CD4-positive, alpha-beta T cell (primary cell): ENCODE data around the gene C19orf67. TPM values are rescaled to one million over a fixed set of nuclear protein-coding genes. Genes with fewer than 3 reads are reported as not detected.

Source experiments
- ATAC-seq: fragments of 200-7000 bp; cut with Tn5 transposase; one replicate; pipeline ENCODE4 v1.10.0; 2022; ENCODE audit warnings: mild to moderate bottlenecking; ENCODE audit not compliant: poor library complexity
- CTCF ChIA-PET: fragments of 350-600 bp; sonication (Branson Sonifier 250); formaldehyde crosslinking; loops from one replicate; lab custom pipeline; 2021; ENCODE audit warnings: antibody characterized with exemption, inconsistent platforms; lab: Charles Lee
- POLR2A ChIA-PET: fragments of 350-600 bp; sonication (Branson Sonifier 250); formaldehyde crosslinking; loops from one replicate; lab custom pipeline; 2021; ENCODE audit warnings: antibody characterized with exemption, inconsistent platforms; lab: Charles Lee
- DNase-seq, 14 experiments: peaks; one replicate each; pipeline ENCODE4 v3.0.0-alpha.2; 2013 to 2020; ENCODE audit warnings: mixed read lengths in 2 of 14
- H3K27ac ChIP-seq, 2 donors: one replicate each; pipeline versions ENCODE4 v1.5.1 to v1.7.0; 2013; ENCODE audit warnings: low read length in 2 of 2, low read depth in 1 of 2, mild to moderate bottlenecking in 1 of 2
- H3K27me3 ChIP-seq, 2 experiments: 1 replicate in 1 of 2; 2 replicates in 1 of 2; pipeline versions ENCODE4 v1.6.1 to v1.7.0; 2013; ENCODE audit warnings: low read length in 2 of 2, control low read depth in 1 of 2, mild to moderate bottlenecking in 1 of 2, moderate library complexity in 1 of 2; ENCODE audit not compliant: insufficient read depth in 2 of 2, control insufficient read depth in 1 of 2
- H3K36me3 ChIP-seq: one replicate; pipeline ENCODE4 v1.6.1; 2013; ENCODE audit warnings: low read length, control low read depth; ENCODE audit not compliant: insufficient read depth
- H3K4me1 ChIP-seq: one replicate; pipeline ENCODE4 v1.6.1; 2013; ENCODE audit warnings: low read length, control low read depth; ENCODE audit not compliant: insufficient read depth
- H3K4me3 ChIP-seq: one replicate; pipeline ENCODE4 v1.5.1; 2013; ENCODE audit warnings: mild to moderate bottlenecking, low read length, moderate library complexity
- H3K9me3 ChIP-seq, 2 experiments: 1 replicate in 1 of 2; 2 replicates in 1 of 2; pipeline versions ENCODE4 v1.6.1 to v1.7.0; 2013; ENCODE audit warnings: low read length in 2 of 2, mild to moderate bottlenecking in 2 of 2, control low read depth in 1 of 2, moderate library complexity in 1 of 2; ENCODE audit not compliant: control insufficient read depth in 1 of 2, insufficient read depth in 1 of 2
- H3K27ac Mint-ChIP-seq: one replicate; pipeline ENCODE4 v1.8.0; 2020; ENCODE audit warnings: mixed read lengths
- H3K27me3 Mint-ChIP-seq: one replicate; pipeline ENCODE4 v1.8.0; 2021; ENCODE audit warnings: mixed read lengths
- H3K36me3 Mint-ChIP-seq: one replicate; pipeline ENCODE4 v1.8.0; 2021; ENCODE audit warnings: low read depth, mixed read lengths
- H3K4me1 Mint-ChIP-seq: one replicate; pipeline ENCODE4 v1.8.0; 2021; ENCODE audit warnings: low read depth, mixed read lengths
- H3K4me3 Mint-ChIP-seq: one replicate; pipeline ENCODE4 v1.8.0; 2020; ENCODE audit warnings: mild to moderate bottlenecking, mixed read lengths
- H3K9me3 Mint-ChIP-seq: one replicate; pipeline ENCODE4 v1.8.0; 2020; ENCODE audit warnings: mixed read lengths
- intact Hi-C, 2 experiments: fragments of 100-400 bp; cut with DNase I in 1 of 2; cut with micrococcal nuclease in 1 of 2; formaldehyde crosslinking; loops; one replicate each; pipeline versions ENCODE4 v1.15.1 to v1.9.0; 2023 to 2025; cut with DNase I, micrococcal nuclease
- total RNA-seq, 174 experiments: library from RNA in 2 of 174; stranded (reverse) in 2 of 174; gene quantifications; one replicate each; pipeline ENCODE4 v1.2.3 and lab custom pipeline; 2021 to 2026
- TF ChIP-seq, protein P1 (sequence below): fragments of 200-600 bp; IDR thresholded peaks from one replicate; pipeline ENCODE4 v1.8.0; 2022; ENCODE audit warnings: antibody characterized with exemption, mild to moderate bottlenecking

Gene C19orf67
- total RNA-seq, 2 experiments from 2014 or later = not detected

GRCh38 chr19:14101003-14101545, 15.5 kb upstream of the C19orf67 start:
- no peak for ATAC-seq
- Mint-ChIP-seq H3K36me3 (peaks cover 36% of the 10 kb centered on the region), H3K27ac (no peak overlapping the region), H3K9me3 (no peaks in the 10 kb centered on the region), H3K4me3 (no peak overlapping the region), H3K27me3 (no peaks in the 10 kb centered on the region), H3K4me1 (no peaks in the 10 kb centered on the region)
- ChIA-PET POLR2A (no interaction called here), CTCF (no interaction called here)
- Histone ChIP-seq H3K4me1 (no peaks in the 10 kb centered on the region), H3K27ac (no peak overlapping the region), H3K36me3 (peaks cover 48% of the 10 kb centered on the region), H3K9me3 (no peaks in the 10 kb centered on the region), H3K27me3 (no peaks in the 10 kb centered on the region), H3K4me3 (no peak overlapping the region)
- intact Hi-C loops = no loop called here
- TF ChIP-seq, protein P1, sequence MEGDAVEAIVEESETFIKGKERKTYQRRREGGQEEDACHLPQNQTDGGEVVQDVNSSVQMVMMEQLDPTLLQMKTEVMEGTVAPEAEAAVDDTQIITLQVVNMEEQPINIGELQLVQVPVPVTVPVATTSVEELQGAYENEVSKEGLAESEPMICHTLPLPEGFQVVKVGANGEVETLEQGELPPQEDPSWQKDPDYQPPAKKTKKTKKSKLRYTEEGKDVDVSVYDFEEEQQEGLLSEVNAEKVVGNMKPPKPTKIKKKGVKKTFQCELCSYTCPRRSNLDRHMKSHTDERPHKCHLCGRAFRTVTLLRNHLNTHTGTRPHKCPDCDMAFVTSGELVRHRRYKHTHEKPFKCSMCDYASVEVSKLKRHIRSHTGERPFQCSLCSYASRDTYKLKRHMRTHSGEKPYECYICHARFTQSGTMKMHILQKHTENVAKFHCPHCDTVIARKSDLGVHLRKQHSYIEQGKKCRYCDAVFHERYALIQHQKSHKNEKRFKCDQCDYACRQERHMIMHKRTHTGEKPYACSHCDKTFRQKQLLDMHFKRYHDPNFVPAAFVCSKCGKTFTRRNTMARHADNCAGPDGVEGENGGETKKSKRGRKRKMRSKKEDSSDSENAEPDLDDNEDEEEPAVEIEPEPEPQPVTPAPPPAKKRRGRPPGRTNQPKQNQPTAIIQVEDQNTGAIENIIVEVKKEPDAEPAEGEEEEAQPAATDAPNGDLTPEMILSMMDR = no peak
- DNase-seq = no peak

DNA sequence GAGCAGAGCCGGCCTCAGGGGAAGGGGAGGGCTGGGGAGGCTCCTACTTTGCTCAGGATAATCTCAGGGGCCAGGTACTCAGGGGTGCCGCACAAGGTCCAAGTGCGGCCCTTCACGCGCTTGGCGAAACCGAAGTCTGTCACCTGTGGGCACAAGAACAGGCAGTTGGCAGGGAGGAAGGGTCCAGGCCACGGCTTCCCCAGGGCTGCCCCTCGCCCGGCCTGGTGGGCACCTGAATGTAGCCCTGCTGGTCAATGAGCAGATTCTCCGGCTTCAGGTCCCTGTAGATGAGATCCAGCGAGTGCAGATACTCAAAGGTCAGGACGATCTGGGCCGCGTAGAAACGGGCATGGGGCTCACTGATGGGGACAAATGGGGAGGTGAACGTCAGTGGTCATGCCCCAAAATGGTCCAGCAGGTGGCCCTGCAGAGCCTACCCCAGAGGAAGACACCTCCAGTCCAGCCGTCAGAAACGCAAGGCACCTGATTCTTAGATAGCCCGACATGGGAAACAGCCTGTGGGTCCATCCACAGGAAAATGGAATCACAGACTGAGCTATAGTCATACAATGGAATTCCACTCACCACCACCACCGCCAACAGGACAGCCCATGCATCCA, 12.1 kb upstream of the C19orf67 start:
- Mint-ChIP-seq H3K4me1 (peaks cover 11% of the 10 kb centered on the region), H3K27me3 (no peaks in the 10 kb centered on the region), H3K4me3 (no peak overlapping the region), H3K36me3 (peaks cover 31% of the 10 kb centered on the region), H3K9me3 (peaks cover 4% of the 10 kb centered on the region), H3K27ac (no peak overlapping the region)
- DNase-seq (peak in 1 of 14 experiments; percentile 28), ATAC-seq (no peak)
- H3K27ac ChIP-seq = no peak overlapping the region
- ChIA-PET POLR2A (no interaction called here), CTCF (no interaction called here)
- H3K9me3 ChIP-seq = peaks cover 5 to 7% of the 10 kb centered on the region in 2 experiments
- no peaks in the 10 kb centered on the region for H3K27me3 ChIP-seq
- H3K4me3 ChIP-seq = no peak overlapping the region
- H3K4me1 ChIP-seq = no peaks in the 10 kb centered on the region
- intact Hi-C loops = no loop called here
- TF ChIP-seq, protein P1 = no peak
- peaks cover 30% of the 10 kb centered on the region for H3K36me3 ChIP-seq

- CTCF ChIA-PET = interaction anchor here (1.4 kb wide), 1 partner anchor 37 kb away, joined by 3 read pairs; no protein-coding TSS in a partner anchor
- POLR2A ChIA-PET = interaction anchor here (0.7 kb wide), 1 partner anchor 307 kb away, joined by 3 read pairs; no protein-coding TSS in a partner anchor
- peak in 1 of 14 experiments; percentile 15 for DNase-seq
These were observed 10.8 kb upstream of the C19orf67 start for GRCh38 chr19:14096272-14096992.

More at GRCh38 chr19:14096272-14096992, 10.8 kb upstream of the C19orf67 start:
- intact Hi-C loops = no loop called here
- H3K36me3 ChIP-seq = peaks cover 22% of the 10 kb centered on the region
- peaks cover 39% of the 10 kb centered on the region for H3K36me3 Mint-ChIP-seq
- no peak for ATAC-seq
- H3K4me3 Mint-ChIP-seq = no peak overlapping the region
- H3K4me1 Mint-ChIP-seq = peaks cover 20% of the 10 kb centered on the region
- TF ChIP-seq, protein P1 = no peak
- peaks cover 4% of the 10 kb centered on the region for H3K9me3 Mint-ChIP-seq
- no peaks in the 10 kb centered on the region for H3K27me3 Mint-ChIP-seq
- H3K4me1 ChIP-seq = peaks cover 10% of the 10 kb centered on the region
- peaks cover 5 to 7% of the 10 kb centered on the region in 2 experiments for H3K9me3 ChIP-seq
- no peak overlapping the region for H3K27ac Mint-ChIP-seq
- no peaks in the 10 kb centered on the region for H3K27me3 ChIP-seq
- no peak overlapping the region for H3K27ac ChIP-seq
- no peak overlapping the region for H3K4me3 ChIP-seq
